Mesendoderm (in vitro differentiated cells): ENCODE data around the gene KRT84.

Source experiments
- DNase-seq: peaks from one replicate; pipeline ENCODE4 v3.0.0; 2013
- H2AK5ac ChIP-seq: 2 replicates; pipeline ENCODE4 v1.6.1; 2013; ENCODE audit warnings: low read length, inconsistent platforms
- H2BK120ac ChIP-seq: 2 replicates; pipeline ENCODE4 v1.6.1; 2013; ENCODE audit warnings: low read depth, mild to moderate bottlenecking, low read length, moderate library complexity, mixed read lengths
- H2BK15ac ChIP-seq: replicated peaks from 2 replicates; pipeline ENCODE4 v1.6.1; 2013; ENCODE audit warnings: low read depth, mild to moderate bottlenecking, moderate library complexity
- H2BK5ac ChIP-seq: 2 replicates; pipeline ENCODE4 v1.6.1; 2013; ENCODE audit warnings: low read length, inconsistent platforms
- H3K18ac ChIP-seq: 2 replicates; pipeline ENCODE4 v1.6.1; 2013; ENCODE audit warnings: mild to moderate bottlenecking, low read length, mixed read lengths
- H3K23ac ChIP-seq: one replicate; pipeline ENCODE4 v1.6.1; 2013; ENCODE audit warnings: low read length
- H3K27ac ChIP-seq: 2 replicates; pipeline ENCODE4 v1.5.1; 2013; ENCODE audit warnings: low read depth, mild to moderate bottlenecking, inconsistent platforms, low read length, moderate library complexity
- H3K27me3 ChIP-seq: 2 replicates; pipeline ENCODE4 v1.6.1; 2013; ENCODE audit warnings: low read length, control low read depth, mild to moderate bottlenecking, inconsistent platforms; ENCODE audit not compliant: insufficient read depth, poor library complexity
- H3K36me3 ChIP-seq: 2 replicates; pipeline ENCODE4 v1.6.1; 2013; ENCODE audit warnings: low read length, inconsistent platforms; ENCODE audit not compliant: control insufficient read depth, insufficient read depth
- H3K4ac ChIP-seq: one replicate; pipeline ENCODE4 v1.6.1; 2013; ENCODE audit warnings: low read depth, mild to moderate bottlenecking, low read length, moderate library complexity
- H3K4me1 ChIP-seq: 2 replicates; pipeline ENCODE4 v1.6.1; 2013; ENCODE audit warnings: low read depth, low read length, inconsistent platforms; ENCODE audit not compliant: control insufficient read depth
- H3K4me2 ChIP-seq: 2 replicates; pipeline ENCODE4 v1.6.1; 2013; ENCODE audit warnings: low read length
- H3K4me3 ChIP-seq: 2 replicates; pipeline ENCODE4 v1.5.1; 2013; ENCODE audit warnings: mild to moderate bottlenecking, low read length
- H3K56ac ChIP-seq: one replicate; pipeline ENCODE4 v1.6.1; 2013; ENCODE audit warnings: low read length
- H3K79me1 ChIP-seq: 2 replicates; pipeline ENCODE4 v1.6.1; 2013; ENCODE audit warnings: low read length, inconsistent platforms
- H3K79me2 ChIP-seq: 2 replicates; pipeline ENCODE4 v1.6.1; 2013; ENCODE audit warnings: mild to moderate bottlenecking, low read length; ENCODE audit not compliant: control insufficient read depth, insufficient read depth
- H3K9ac ChIP-seq: 2 replicates; pipeline ENCODE4 v1.6.1; 2013; ENCODE audit warnings: low read length, inconsistent platforms
- H4K5ac ChIP-seq: one replicate; pipeline ENCODE4 v1.6.1; 2013; ENCODE audit warnings: low read length
- H4K8ac ChIP-seq: one replicate; pipeline ENCODE4 v1.6.1; 2013; ENCODE audit warnings: low read depth, mild to moderate bottlenecking, control low read depth, low read length, moderate library complexity
- WGBS: extraction: QIAGEN DNeasy Blood & Tissue Kit; methylation state at CpG from one replicate; pipeline ENCODE4 v1.1.7; 2013; ENCODE audit warnings: low lambda C conversion rate, missing lambda C conversion rate; ENCODE audit not compliant: insufficient coverage; ENCODE audit errors: extremely low coverage; 5-methylcytosine and 5-hydroxymethylcytosine counted together

The KRT84 gene

DNA sequence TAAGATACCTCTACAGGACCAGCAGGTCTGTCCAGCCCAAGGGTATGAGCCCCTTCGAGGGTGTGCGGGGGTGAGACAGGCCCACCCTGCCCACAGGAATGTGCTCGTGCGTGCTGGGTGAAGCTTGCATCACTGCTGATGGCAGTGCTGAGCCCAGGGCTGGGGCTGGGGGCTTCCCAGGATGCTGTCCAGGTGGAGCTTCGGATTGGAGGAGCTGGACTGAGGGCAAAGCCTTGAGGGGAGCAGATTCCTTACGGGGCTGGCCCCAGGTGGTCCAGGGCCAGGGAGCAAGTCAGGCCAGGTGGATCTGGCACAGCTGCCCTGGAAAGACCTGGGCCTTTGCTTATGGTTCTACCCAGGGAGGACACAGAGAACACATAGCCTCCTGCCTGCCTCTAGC lies 15.6 kb downstream of the KRT84 start:
- Histone ChIP-seq H2BK120ac (no peak overlapping the region), H3K56ac (no peak overlapping the region), H3K9ac (no peak overlapping the region), H4K8ac (no peak overlapping the region), H3K4ac (no peak overlapping the region), H3K18ac (no peak overlapping the region), H3K23ac (no peak overlapping the region), H3K79me2 (no peaks in the 10 kb centered on the region), H2BK5ac (no peak overlapping the region), H3K27ac (no peak overlapping the region), H3K36me3 (no peaks in the 10 kb centered on the region), H3K4me3 (no peak overlapping the region), H4K5ac (no peak overlapping the region), H2BK15ac (no peak overlapping the region), H2AK5ac (no peak overlapping the region), H3K27me3 (no peaks in the 10 kb centered on the region), H3K4me2 (no peak overlapping the region), H3K4me1 (no peaks in the 10 kb centered on the region), H3K79me1 (no peaks in the 10 kb centered on the region)
- no peak for DNase-seq
- no CpG with 5 or more reads among the region's 6 CpGs for WGBS

GRCh38 chr12:52369211-52369610 lies 16.2 kb downstream of the KRT84 start:
- Histone ChIP-seq H3K18ac (no peak overlapping the region), H2AK5ac (no peak overlapping the region), H3K4me1 (no peaks in the 10 kb centered on the region), H3K56ac (no peak overlapping the region), H2BK5ac (no peak overlapping the region), H3K27me3 (no peaks in the 10 kb centered on the region), H3K4me3 (no peak overlapping the region), H3K4ac (no peak overlapping the region), H2BK15ac (no peak overlapping the region), H3K79me1 (no peaks in the 10 kb centered on the region), H2BK120ac (no peak overlapping the region), H3K4me2 (no peak overlapping the region), H4K8ac (no peak overlapping the region), H3K23ac (no peak overlapping the region), H3K79me2 (no peaks in the 10 kb centered on the region), H3K36me3 (no peaks in the 10 kb centered on the region), H3K9ac (no peak overlapping the region), H4K5ac (no peak overlapping the region), H3K27ac (no peak overlapping the region)
- no CpG with 5 or more reads among the region's 3 CpGs for WGBS
- no peak for DNase-seq

GRCh38 chr12:52368508-52368907 lies 16.9 kb downstream of the KRT84 start:
- no peaks in the 10 kb centered on the region for H3K27me3 ChIP-seq
- H2BK120ac ChIP-seq = no peak overlapping the region
- no peak overlapping the region for H2AK5ac ChIP-seq
- no peak overlapping the region for H3K9ac ChIP-seq
- H3K27ac ChIP-seq = no peak overlapping the region
- no peak overlapping the region for H3K4me3 ChIP-seq
- no peak overlapping the region for H3K18ac ChIP-seq
- no peak overlapping the region for H3K4me2 ChIP-seq
- no peak overlapping the region for H3K4ac ChIP-seq
- no peak overlapping the region for H3K56ac ChIP-seq
- no peak overlapping the region for H2BK5ac ChIP-seq
- WGBS = no CpG with 5 or more reads among the region's 3 CpGs
- H3K23ac ChIP-seq = no peak overlapping the region
- no peak overlapping the region for H2BK15ac ChIP-seq
- DNase-seq = no peak
- no peaks in the 10 kb centered on the region for H3K79me2 ChIP-seq
- H4K5ac ChIP-seq = no peak overlapping the region
- H3K36me3 ChIP-seq = no peaks in the 10 kb centered on the region
- no peaks in the 10 kb centered on the region for H3K79me1 ChIP-seq
- no peak overlapping the region for H4K8ac ChIP-seq
- no peaks in the 10 kb centered on the region for H3K4me1 ChIP-seq

- Histone ChIP-seq H3K4me1 (no peaks in the 10 kb centered on the region), H2AK5ac (no peak overlapping the region), H3K27me3 (no peaks in the 10 kb centered on the region), H3K9ac (no peak overlapping the region), H3K18ac (no peak overlapping the region), H3K23ac (no peak overlapping the region), H3K79me2 (no peaks in the 10 kb centered on the region), H3K56ac (no peak overlapping the region), H2BK5ac (no peak overlapping the region), H3K79me1 (no peaks in the 10 kb centered on the region), H4K8ac (no peak overlapping the region), H3K27ac (no peak overlapping the region), H4K5ac (no peak overlapping the region), H2BK15ac (no peak overlapping the region), H3K4ac (no peak overlapping the region), H3K4me2 (no peak overlapping the region), H3K4me3 (no peak overlapping the region), H3K36me3 (no peaks in the 10 kb centered on the region), H2BK120ac (no peak overlapping the region)
- WGBS = no CpG with 5 or more reads among the region's 6 CpGs
- no peak for DNase-seq
Measured at GRCh38 chr12:52367876-52368275, 17.6 kb downstream of the KRT84 start.

DNA sequence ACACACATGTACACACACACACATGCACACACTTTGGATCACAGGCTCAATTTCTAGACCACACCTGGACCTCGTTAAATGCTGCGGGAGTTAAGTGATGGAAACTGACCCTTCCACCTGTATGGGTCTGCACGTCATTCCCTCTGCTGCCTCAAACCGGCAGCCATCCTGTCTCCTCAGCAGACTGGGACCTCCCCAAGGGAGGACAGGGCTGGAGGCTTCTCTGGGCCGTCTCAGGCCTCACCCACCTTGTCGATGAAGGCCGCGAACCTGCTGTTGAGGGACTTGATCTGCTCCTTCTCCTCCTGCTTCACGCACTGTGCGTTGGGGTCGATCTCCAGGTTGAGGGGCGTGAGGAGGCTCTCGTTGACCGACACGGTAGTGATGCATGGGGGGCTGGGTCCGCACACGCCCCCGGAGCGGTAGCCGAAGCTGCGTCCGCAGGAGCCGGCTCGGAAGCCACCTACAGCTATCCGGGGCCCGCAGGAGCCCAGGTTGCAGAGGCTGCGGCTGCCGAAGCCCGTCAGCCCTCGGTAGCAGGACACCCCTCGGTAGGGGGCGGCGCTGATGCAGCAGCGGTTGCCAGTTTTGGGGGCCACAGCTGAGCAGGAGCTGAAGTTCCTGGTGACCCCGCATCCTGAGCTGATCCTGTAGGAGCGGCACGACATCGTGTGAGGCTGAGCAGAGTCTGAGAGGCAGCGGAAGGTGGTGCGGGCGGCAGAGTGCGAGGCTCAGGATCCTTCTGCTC lies 18.5 kb downstream of the KRT84 start, which contains the start of gene KRT85:
KRT85 (minus strand) TSS at position 744 of the 748 bp plus-strand sequence; CDS start at position 668, 76 bp downstream.
- H3K4ac ChIP-seq = no peak within 1 kb of the TSS
- H3K56ac ChIP-seq = no peak within 1 kb of the TSS
- no peak for DNase-seq
- H3K79me2 ChIP-seq = no peaks in the 10 kb centered on the region
- H4K5ac ChIP-seq = no peak within 1 kb of the TSS
- H2BK120ac ChIP-seq = no peak within 1 kb of the TSS
- no peak within 1 kb of the TSS for H3K4me3 ChIP-seq
- no peaks in the 10 kb centered on the region for H3K36me3 ChIP-seq
- no peak within 1 kb of the TSS for H3K9ac ChIP-seq
- no CpG with 5 or more reads among the region's 42 CpGs for WGBS
- H3K18ac ChIP-seq = no peak within 1 kb of the TSS
- no peak within 1 kb of the TSS for H2BK5ac ChIP-seq
- no peak within 1 kb of the TSS for H3K23ac ChIP-seq
- H3K27me3 ChIP-seq = no peaks in the 10 kb centered on the region
- no peak within 1 kb of the TSS for H2AK5ac ChIP-seq
- no peak within 1 kb of the TSS for H3K4me2 ChIP-seq
- no peak within 1 kb of the TSS for H4K8ac ChIP-seq
- H3K79me1 ChIP-seq = no peaks in the 10 kb centered on the region
- H2BK15ac ChIP-seq = no peak within 1 kb of the TSS
- no peak within 1 kb of the TSS for H3K27ac ChIP-seq
- H3K4me1 ChIP-seq = no peaks in the 10 kb centered on the region
